ENCODE measurements around the gene TMEM61. TPM values are rescaled to one million over a fixed set of nuclear protein-coding genes. Genes with fewer than 3 reads are reported as not detected.

The TMEM61 gene
- total and polyA plus RNA-seq, 2 of the 8 experiments (the other 6 are each of a cell fraction or from before 2014, with no cell fraction given) = 0.54 to 1.4 TPM

DNA sequence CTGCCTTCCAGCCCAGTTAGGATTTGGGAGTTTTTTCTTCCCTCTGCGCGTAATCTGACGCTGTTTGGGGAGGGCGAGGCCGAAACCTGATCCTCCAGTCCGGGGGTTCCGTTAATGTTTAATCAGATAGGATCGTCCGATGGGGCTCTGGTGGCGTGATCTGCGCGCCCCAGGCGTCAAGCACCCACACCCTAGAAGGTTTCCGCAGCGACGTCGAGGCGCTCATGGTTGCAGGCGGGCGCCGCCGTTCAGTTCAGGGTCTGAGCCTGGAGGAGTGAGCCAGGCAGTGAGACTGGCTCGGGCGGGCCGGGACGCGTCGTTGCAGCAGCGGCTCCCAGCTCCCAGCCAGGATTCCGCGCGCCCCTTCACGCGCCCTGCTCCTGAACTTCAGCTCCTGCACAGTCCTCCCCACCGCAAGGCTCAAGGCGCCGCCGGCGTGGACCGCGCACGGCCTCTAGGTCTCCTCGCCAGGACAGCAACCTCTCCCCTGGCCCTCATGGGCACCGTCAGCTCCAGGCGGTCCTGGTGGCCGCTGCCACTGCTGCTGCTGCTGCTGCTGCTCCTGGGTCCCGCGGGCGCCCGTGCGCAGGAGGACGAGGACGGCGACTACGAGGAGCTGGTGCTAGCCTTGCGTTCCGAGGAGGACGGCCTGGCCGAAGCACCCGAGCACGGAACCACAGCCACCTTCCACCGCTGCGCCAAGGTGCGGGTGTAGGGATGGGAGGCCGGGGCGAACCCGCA, 59.1 kb downstream of the TMEM61 start, which contains the start of gene PCSK9:
TSS of gene PCSK9 (plus strand) at position 207 of the 741 bp plus-strand sequence. CDS start at position 497, 290 bp downstream.
- Histone ChIP-seq H2BK5ac (ENCODE audit: low read depth, low read length) (peak within 1 kb of the TSS; percentile 37; the same call in 1 of the 2 replicates), H3K9me3 (ENCODE audit: insufficient read depth in 2 of 2, low read depth in 1 of 2, low read length in 1 of 2) (no peaks in the 10 kb centered on the region), H2BK20ac (ENCODE audit: low read length) (peak within 1 kb of the TSS; percentile 16; the same call in 1 of the 2 replicates), H3K23me2 (ENCODE audit: low read depth, low read length) (peaks cover 13% of the 10 kb centered on the region; the same call in 1 of the 2 replicates), H3K18ac (ENCODE audit: extremely low read depth, low read length) (peak within 1 kb of the TSS; percentile 96; the same call in 1 of the 2 replicates), H3K56ac (replicated peaks; ENCODE audit: insufficient read length, low read depth, low read length) (peak within 1 kb of the TSS; percentile 22), H4K8ac (ENCODE audit: extremely low read depth, insufficient read depth, low read length) (peak within 1 kb of the TSS; percentile 62), H2BK12ac (ENCODE audit: low read depth, low read length) (peak within 1 kb of the TSS; percentile 95; the same call in 1 of the 2 replicates), H3K36me3 (ENCODE audit: control insufficient read depth in 2 of 4, insufficient read depth in 4 of 4, low read length in 3 of 4) (peaks cover 0 to 5% (median 0%) of the 10 kb centered on the region in 4 experiments; a peak in 1 of 8 replicates), H3K27ac (ENCODE audit: low read depth, low read length) (no peak within 1 kb of the TSS), H4K20me1 (replicated peaks in 1 of 2; ENCODE audit: control insufficient read depth in 1 of 2, insufficient read depth in 2 of 2, low read length in 2 of 2) (peaks cover 0 to 12% of the 10 kb centered on the region in 2 experiments), H2AFZ (ENCODE audit: low read length) (peak within 1 kb of the TSS; percentile 77; the same call in 1 of the 2 replicates), H4K5ac (ENCODE audit: insufficient read length, low read depth, low read length) (no peak within 1 kb of the TSS), H3K4me2 (ENCODE audit: insufficient read depth in 1 of 2, low read depth in 2 of 2, low read length in 2 of 2) (peak within 1 kb of the TSS; percentile 89 to 99), H3K4ac (replicated peaks; ENCODE audit: insufficient read length, low read depth, low read length) (no peak within 1 kb of the TSS), H2AK5ac (ENCODE audit: low read depth, low read length) (no peak within 1 kb of the TSS), H3K9ac (replicated peaks in 1 of 4; ENCODE audit: extremely low read depth in 1 of 4, low read depth in 3 of 4, low read length in 3 of 4) (peak within 1 kb of the TSS in 2 of 4 experiments; percentile 16 to 36; a peak in 3 of 7 replicates), H3K23ac (ENCODE audit: insufficient read length) (no peak within 1 kb of the TSS), H3K27me3 (replicated peaks in 1 of 4; ENCODE audit: control insufficient read depth in 3 of 4, extremely low read depth in 1 of 4, insufficient read depth in 3 of 4, low read length in 3 of 4) (peaks cover 9 to 39% (median 37%) of the 10 kb centered on the region in 4 experiments), H2BK15ac (ENCODE audit: low read length) (peak within 1 kb of the TSS; percentile 76; the same call in 1 of the 2 replicates), H3K4me3 (ENCODE audit: extremely low read depth in 1 of 4, insufficient read depth in 2 of 4, low read depth in 3 of 4, low read length in 4 of 4) (peak within 1 kb of the TSS; percentile 48 to 65 (median 56)), H4K91ac (replicated peaks; ENCODE audit: insufficient read length, low read length) (peak within 1 kb of the TSS; percentile 66), H3K4me1 (replicated peaks in 1 of 4; ENCODE audit: control insufficient read depth in 3 of 4, insufficient read depth in 4 of 4, low read length in 3 of 4) (peaks cover 0 to 13% (median 9%) of the 10 kb centered on the region in 4 experiments; a peak in 6 of 7 replicates), H3K79me1 (ENCODE audit: low read depth, low read length) (no peaks in the 10 kb centered on the region; the same call in none of the 2 replicates), H3K79me2 (ENCODE audit: control insufficient read depth in 1 of 2, insufficient read depth in 2 of 2, low read length in 2 of 2) (peaks cover 6 to 16% of the 10 kb centered on the region in 2 experiments; a peak in 2 of 4 replicates), H3K14ac (ENCODE audit: insufficient read length) (no peak within 1 kb of the TSS), H2BK120ac (replicated peaks; ENCODE audit: low read depth, low read length) (no peak within 1 kb of the TSS)
- FAIRE-seq (no peak), DNase-seq (ENCODE audit: low read depth in 1 of 2, low spot score in 2 of 2) (peak in 1 of 2 experiments; percentile 84)
- CTCF ChIA-PET (ENCODE audit: partially characterized antibody) = interaction anchor here (0.9 to 1.9 kb wide), 4 partner anchors 10 to 230 kb away, joined by 3 to 9 read pairs (median 3); no protein-coding TSS in a partner anchor
- 2% methylated on average over 46 of the region's 67 CpGs; no CpG with 5 or more reads in 1 of the 2 experiments for WGBS, 2 experiments (ENCODE audit: extremely low coverage in 1 of 2, insufficient coverage in 1 of 2, insufficient read length in 1 of 2, insufficient replicate concordance in 2 of 2, low coverage in 1 of 2, low lambda C conversion rate in 2 of 2, missing lambda C conversion rate in 1 of 2)
- POLR2A ChIA-PET (ENCODE audit: partially characterized antibody) = interaction anchor here (1.1 kb wide), 1 partner anchor 22 kb away, joined by 4 read pairs; no protein-coding TSS in a partner anchor
- TF ChIP-seq, protein P1, sequence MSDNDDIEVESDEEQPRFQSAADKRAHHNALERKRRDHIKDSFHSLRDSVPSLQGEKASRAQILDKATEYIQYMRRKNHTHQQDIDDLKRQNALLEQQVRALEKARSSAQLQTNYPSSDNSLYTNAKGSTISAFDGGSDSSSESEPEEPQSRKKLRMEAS (IDR thresholded peaks at IDR 0.05) = peak; percentile 59
- TF ChIP-seq RNF2 (IDR thresholded peaks at IDR 0.05; ENCODE audit: borderline replicate concordance, low read depth, low read length, missing control alignments, poor library complexity, severe bottlenecking) (no peak), EZH2 (IDR thresholded peaks at IDR 0.05; ENCODE audit: low read depth, low read length, severe bottlenecking) (peak; percentile 85), CBX8 (IDR thresholded peaks at IDR 0.05; ENCODE audit: borderline replicate concordance, low read depth, low read length) (no peak), CTBP2 (IDR thresholded peaks at IDR 0.05; ENCODE audit: borderline replicate concordance, insufficient read depth, insufficient read length, low read length) (peak; percentile 19), E2F6 (IDR thresholded peaks at IDR 0.05) (peak; percentile 64), ASH2L (IDR thresholded peaks at IDR 0.05; ENCODE audit: low read length) (peak; percentile 91), YY1 (IDR thresholded peaks at IDR 0.05; ENCODE audit: low read depth, low read length) (no peak), CREB1 (IDR thresholded peaks at IDR 0.05) (peak; percentile 46)

Measured in H1 (cell line).